Activated T-cell treated with anti-CD3 and anti-CD28 coated beads for 4 hours (primary cell): ENCODE results near the gene GRAMD4.
"Not testable (repeated sequence)": the region's sequence is repeated elsewhere in the genome, so short reads cannot be mapped to it uniquely, and the experiment has no call there.

Source experiments
- DNase-seq: peaks from one replicate; pipeline ENCODE4 v3.0.0-alpha.2; 2020

The GRAMD4 gene

GRCh38 chr22:46639843-46640242 is 19.7 kb downstream of the GRAMD4 start:
- DNase-seq, result no peak

GRCh38 chr22:46640293-46641055 is 20.3 kb downstream of the GRAMD4 start:
- DNase-seq, result no peak

GRCh38 chr22:46641811-46642266 is 21.7 kb downstream of the GRAMD4 start:
- DNase-seq, result no peak

- not testable (repeated sequence) for DNase-seq
Observed at GRCh38 chr22:46642840-46643480, 22.8 kb downstream of the GRAMD4 start.

- DNase-seq, result no peak
Observed at GRCh38 chr22:46646531-46647215, 26.5 kb downstream of the GRAMD4 start.

- DNase-seq, result not testable (repeated sequence)
Observed at GRCh38 chr22:46648225-46648820, 28.1 kb downstream of the GRAMD4 start.

GRCh38 chr22:46649141-46650077 is 29.2 kb downstream of the GRAMD4 start:
- no peak for DNase-seq

GRCh38 chr22:46650078-46650810 is 30.1 kb downstream of the GRAMD4 start:
- DNase-seq, result no peak

- DNase-seq, result no peak
Observed at GRCh38 chr22:46651316-46651715, 31.1 kb downstream of the GRAMD4 start.

GRCh38 chr22:46652081-46652846 is 32.1 kb downstream of the GRAMD4 start:
- DNase-seq, result no peak

- no peak for DNase-seq
Observed at GRCh38 chr22:46652847-46653331, 32.7 kb downstream of the GRAMD4 start.

- DNase-seq, result no peak
Observed at GRCh38 chr22:46653596-46653995, 33.4 kb downstream of the GRAMD4 start.

- DNase-seq, result no peak
Observed at GRCh38 chr22:46654426-46654825, 34.2 kb downstream of the GRAMD4 start.

GRCh38 chr22:46654927-46655595 is 34.9 kb downstream of the GRAMD4 start:
- no peak for DNase-seq

- DNase-seq, result no peak
Observed at GRCh38 chr22:46655861-46656608, 35.8 kb downstream of the GRAMD4 start.

GRCh38 chr22:46656856-46657654 is 36.9 kb downstream of the GRAMD4 start:
- DNase-seq, result no peak

- DNase-seq, result no peak
Observed at GRCh38 chr22:46657655-46657953, 37.4 kb downstream of the GRAMD4 start.
